Measurements from ENCODE around the gene QRFPR. TPM values are rescaled to one million over a fixed set of nuclear protein-coding genes. Genes with fewer than 3 reads are reported as not detected.

Gene QRFPR
- polyA plus RNA-seq, 3 donors, result 0.97 to 2.6 (median 1.9) TPM

Other genes starting within 250 kb of the QRFPR start
- 1 to 10 TPM; 1.2 to 3.1 (median 1.9) TPM for gene TNIP3, start 216.7 kb downstream of the QRFPR start, polyA plus RNA-seq (ENCODE audit: insufficient read length in 3 of 3)

Data from right renal cortex interstitium (tissue), 3 donors.